PC-3 (cell line): ENCODE measurements around the gene MTHFD1. TPM values are rescaled to one million over a fixed set of nuclear protein-coding genes. Genes with fewer than 3 reads are reported as not detected.
"Not testable (repeated sequence)": the region's sequence is repeated elsewhere in the genome, so short reads cannot be mapped to it uniquely, and the experiment has no call there.

Source experiments
- ATAC-seq: fragments of 200-7000 bp; cut with Tn5 transposase; 2 replicates; pipeline ENCODE4 v1.9.1; 2020; ENCODE audit warnings: mild to moderate bottlenecking, moderate library complexity
- BruUV-seq: library from RNA; stranded (reverse); fragments of 400-500 nt; replicated peaks from 2 replicates; lab custom pipeline; 2021; lab: Mats Ljungman, UMichigan
- CTCF ChIA-PET: fragments of 300-600 bp; sonication (Branson Sonifier 250); formaldehyde crosslinking; loops from one replicate; lab custom pipeline; 2022; ENCODE audit warnings: antibody characterized with exemption; lab: Charles Lee
- POLR2A ChIA-PET: fragments of 300-600 bp; sonication (Branson Sonifier 250); formaldehyde crosslinking; loops from one replicate; lab custom pipeline; 2022; ENCODE audit warnings: antibody characterized with exemption; ENCODE audit not compliant: unreplicated experiment; lab: Charles Lee
- DNase-seq: peaks from one replicate; pipeline ENCODE4 v3.0.0-alpha.2; 2015
- H2AFZ ChIP-seq: fragments of 300-600 bp; sonication (generic); 2 replicates; pipeline ENCODE4 v1.6.0; 2016; ENCODE audit warnings: antibody characterized with exemption, low read length
- H3F3A ChIP-seq: fragments of 300-600 bp; sonication (generic); one replicate; pipeline ENCODE4 v1.6.0; 2017; ENCODE audit warnings: antibody characterized with exemption, low read length, control low read depth, mild to moderate bottlenecking; ENCODE audit not compliant: unreplicated experiment
- H3K27ac ChIP-seq: fragments of 300-600 bp; sonication (generic); 2 replicates; pipeline ENCODE4 v1.5.1; 2016; ENCODE audit warnings: mild to moderate bottlenecking, low read length
- H3K27me3 ChIP-seq: fragments of 300-600 bp; sonication (generic); 2 replicates; pipeline ENCODE4 v1.6.1; 2016; ENCODE audit warnings: low read length, mixed read lengths
- H3K36me3 ChIP-seq: fragments of 300-600 bp; sonication (generic); 2 replicates; pipeline ENCODE4 v1.6.1; 2016; ENCODE audit warnings: low read depth, mixed run types, low read length, mixed read lengths
- H3K4me1 ChIP-seq: fragments of 300-600 bp; sonication (generic); 2 replicates; pipeline ENCODE4 v1.5.1; 2016; ENCODE audit warnings: low read length; ENCODE audit not compliant: insufficient read depth
- H3K4me2 ChIP-seq: fragments of 300-600 bp; sonication (generic); 2 replicates; pipeline ENCODE4 v1.6.0; 2016; ENCODE audit warnings: low read length
- H3K4me3 ChIP-seq: fragments of 300-600 bp; sonication (generic); 2 replicates; pipeline ENCODE4 v1.5.1; 2016; ENCODE audit warnings: mild to moderate bottlenecking, low read length, mixed read lengths
- H3K79me2 ChIP-seq: fragments of 300-600 bp; sonication (generic); 2 replicates; pipeline ENCODE4 v1.6.1; 2017; ENCODE audit warnings: low read length, mixed read lengths
- H3K9ac ChIP-seq: fragments of 300-600 bp; sonication (generic); 2 replicates; pipeline ENCODE4 v1.6.0; 2016; ENCODE audit warnings: mild to moderate bottlenecking, low read length
- H3K9me2 ChIP-seq: fragments of 300-600 bp; sonication (generic); replicated peaks from 2 replicates; pipeline ENCODE4 v1.6.1; 2016; ENCODE audit warnings: mixed run types, low read length, mixed read lengths
- H3K9me3 ChIP-seq: fragments of 300-600 bp; sonication (generic); 2 replicates; pipeline ENCODE4 v1.6.1; 2016; ENCODE audit warnings: low read length, mixed read lengths
- H4K20me1 ChIP-seq: fragments of 300-600 bp; sonication (generic); 2 replicates; pipeline ENCODE4 v1.6.1; 2016; ENCODE audit warnings: low read length, mixed read lengths
- EZH2 ChIP-seq: fragments of 300-600 bp; sonication (generic); IDR thresholded peaks from one replicate; pipeline ENCODE4 v1.6.1; 2017; ENCODE audit warnings: antibody characterized with exemption, mild to moderate bottlenecking, low read length; ENCODE audit not compliant: unreplicated experiment
- EZH2phosphoT487 ChIP-seq: fragments of 300-600 bp; sonication (generic); IDR thresholded peaks from 2 replicates; pipeline ENCODE4 v1.6.1; 2018; ENCODE audit warnings: mild to moderate bottlenecking, antibody characterized with exemption, low read length, borderline replicate concordance
- intact Hi-C: fragments of 100-400 bp; cut with micrococcal nuclease; formaldehyde crosslinking; loops from 2 replicates; pipeline ENCODE4 v1.9.0; 2023
- total RNA-seq: library from RNA; depleted of rRNA; stranded (reverse); fragments of >200 nt; gene quantifications from 2 replicates; pipeline ENCODE4 v1.2.3, GENCODE V29; 2014
- TF ChIP-seq, protein P1 (sequence below): fragments of 300-600 bp; sonication (generic); conservative IDR thresholded peaks from 2 replicates; pipeline ENCODE4 v1.5.1; 2017; ENCODE audit warnings: antibody characterized with exemption, low read depth, mild to moderate bottlenecking, low read length

Gene MTHFD1
- total RNA-seq, 1 experiment from 2014 or later: 89.3 TPM

- Histone ChIP-seq H3K27ac (no peak overlapping the region), H3K9me2 (no peaks in the 10 kb centered on the region), H3K4me1 (peaks cover 10% of the 10 kb centered on the region; the same call in 1 of the 2 replicates), H3K9ac (no peak overlapping the region), H4K20me1 (no peaks in the 10 kb centered on the region), H3K9me3 (no peaks in the 10 kb centered on the region), H2AFZ (no peak overlapping the region), H3K27me3 (no peaks in the 10 kb centered on the region), H3K4me3 (no peak overlapping the region), H3K36me3 (no peaks in the 10 kb centered on the region), H3F3A (no peaks in the 10 kb centered on the region), H3K4me2 (no peak overlapping the region), H3K79me2 (no peaks in the 10 kb centered on the region)
- intact Hi-C loops: no loop called here
- peak; percentile 52 for ATAC-seq
- DNase-seq: peak; percentile 46
- no peak for TF ChIP-seq EZH2phosphoT487
- BruUV-seq: no TSS peak
- ChIA-PET CTCF (no interaction called here), POLR2A (interaction anchor here (0.5 kb wide), 1 partner anchor 177 kb away, joined by 7 read pairs; no protein-coding TSS in a partner anchor)
Measured at GRCh38 chr14:64363265-64363846, 24.8 kb upstream of the MTHFD1 start.

GRCh38 chr14:64364907-64365306 is 23.2 kb upstream of the MTHFD1 start:
- H3K4me2 ChIP-seq: no peak overlapping the region
- BruUV-seq: no TSS peak
- DNase-seq (peak; percentile 10), ATAC-seq (peak; percentile 32; the same call in 1 of the 2 replicates)
- no peaks in the 10 kb centered on the region for H4K20me1 ChIP-seq
- intact Hi-C loops: no loop called here
- no peaks in the 10 kb centered on the region for H3F3A ChIP-seq
- H3K4me3 ChIP-seq: no peak overlapping the region
- no peaks in the 10 kb centered on the region for H3K79me2 ChIP-seq
- ChIA-PET POLR2A (no interaction called here), CTCF (interaction anchor here (0.8 kb wide), 1 partner anchor 21 kb away, joined by 4 read pairs; no protein-coding TSS in a partner anchor)
- peaks cover 10% of the 10 kb centered on the region; the same call in 1 of the 2 replicates for H3K4me1 ChIP-seq
- H3K36me3 ChIP-seq: no peaks in the 10 kb centered on the region
- no peaks in the 10 kb centered on the region for H3K27me3 ChIP-seq
- TF ChIP-seq EZH2phosphoT487 (no peak), EZH2 (no peak)
- TF ChIP-seq, protein P1, sequence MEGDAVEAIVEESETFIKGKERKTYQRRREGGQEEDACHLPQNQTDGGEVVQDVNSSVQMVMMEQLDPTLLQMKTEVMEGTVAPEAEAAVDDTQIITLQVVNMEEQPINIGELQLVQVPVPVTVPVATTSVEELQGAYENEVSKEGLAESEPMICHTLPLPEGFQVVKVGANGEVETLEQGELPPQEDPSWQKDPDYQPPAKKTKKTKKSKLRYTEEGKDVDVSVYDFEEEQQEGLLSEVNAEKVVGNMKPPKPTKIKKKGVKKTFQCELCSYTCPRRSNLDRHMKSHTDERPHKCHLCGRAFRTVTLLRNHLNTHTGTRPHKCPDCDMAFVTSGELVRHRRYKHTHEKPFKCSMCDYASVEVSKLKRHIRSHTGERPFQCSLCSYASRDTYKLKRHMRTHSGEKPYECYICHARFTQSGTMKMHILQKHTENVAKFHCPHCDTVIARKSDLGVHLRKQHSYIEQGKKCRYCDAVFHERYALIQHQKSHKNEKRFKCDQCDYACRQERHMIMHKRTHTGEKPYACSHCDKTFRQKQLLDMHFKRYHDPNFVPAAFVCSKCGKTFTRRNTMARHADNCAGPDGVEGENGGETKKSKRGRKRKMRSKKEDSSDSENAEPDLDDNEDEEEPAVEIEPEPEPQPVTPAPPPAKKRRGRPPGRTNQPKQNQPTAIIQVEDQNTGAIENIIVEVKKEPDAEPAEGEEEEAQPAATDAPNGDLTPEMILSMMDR: no peak
- no peak overlapping the region for H3K27ac ChIP-seq
- H3K9me3 ChIP-seq: no peaks in the 10 kb centered on the region
- no peak overlapping the region for H2AFZ ChIP-seq
- H3K9ac ChIP-seq: no peak overlapping the region
- no peaks in the 10 kb centered on the region for H3K9me2 ChIP-seq

GRCh38 chr14:64365358-64365889 is 22.7 kb upstream of the MTHFD1 start:
- H3K4me3 ChIP-seq, H3K9me3 ChIP-seq, H3K4me2 ChIP-seq, BruUV-seq, H3K79me2 ChIP-seq, DNase-seq, H2AFZ ChIP-seq, H3K27me3 ChIP-seq, intact Hi-C loops, H3K36me3 ChIP-seq, H3F3A ChIP-seq, ATAC-seq, H4K20me1 ChIP-seq, POLR2A ChIA-PET, H3K9me2 ChIP-seq, H3K27ac ChIP-seq, H3K9ac ChIP-seq: not testable (repeated sequence)
- H3K4me1 ChIP-seq: peaks cover 10% of the 10 kb centered on the region; the same call in 1 of the 2 replicates
- CTCF ChIA-PET: interaction anchor here (0.8 kb wide), 1 partner anchor 21 kb away, joined by 4 read pairs; no protein-coding TSS in a partner anchor
